Neural crest cell (in vitro differentiated cells): ENCODE data around the gene WBP4. TPM values are rescaled to one million over a fixed set of nuclear protein-coding genes. Genes with fewer than 3 reads are reported as not detected.

Source experiments
- DNase-seq: peaks from one replicate; pipeline ENCODE4 v3.0.0; 2021; ENCODE audit warnings: low read depth, mixed read lengths, low spot score
- H3K27ac Mint-ChIP-seq: one replicate; pipeline ENCODE4 v1.8.0; 2021; ENCODE audit warnings: mild to moderate bottlenecking, mixed read lengths; ENCODE audit not compliant: unreplicated experiment
- H3K27me3 Mint-ChIP-seq: 2 replicates; pipeline ENCODE4 v1.8.0; 2021; ENCODE audit warnings: low read depth, mild to moderate bottlenecking, mixed read lengths
- H3K36me3 Mint-ChIP-seq: 2 replicates; pipeline ENCODE4 v1.8.0; 2021; ENCODE audit warnings: low read depth, mild to moderate bottlenecking, mixed read lengths
- H3K4me1 Mint-ChIP-seq: 2 replicates; pipeline ENCODE4 v1.8.0; 2021; ENCODE audit warnings: mixed read lengths
- H3K4me3 Mint-ChIP-seq: one replicate; pipeline ENCODE4 v1.8.0; 2021; ENCODE audit warnings: mild to moderate bottlenecking, mixed read lengths
- H3K9me3 Mint-ChIP-seq: 2 replicates; pipeline ENCODE4 v1.8.0; 2021; ENCODE audit warnings: mixed read lengths
- CTCF ChIP-seq: fragments of 200-600 bp; sonication (generic); conservative IDR thresholded peaks from 2 replicates; pipeline ENCODE4 v1.5.0; 2021; ENCODE audit warnings: antibody characterized with exemption, mild to moderate bottlenecking
- total RNA-seq: library from RNA; stranded (reverse); gene quantifications from 2 replicates; pipeline ENCODE4 v1.2.1, GENCODE V29; 2021

Gene WBP4
- total RNA-seq, 1 donor from 2014 or later = 8.7 TPM

GRCh38 chr13:41098761-41099160 is 37.5 kb downstream of the WBP4 start:
- no peak for TF ChIP-seq CTCF
- H3K4me3 Mint-ChIP-seq = no peak overlapping the region
- no peaks in the 10 kb centered on the region for H3K27me3 Mint-ChIP-seq
- no peak for DNase-seq
- no peaks in the 10 kb centered on the region for H3K9me3 Mint-ChIP-seq
- H3K27ac Mint-ChIP-seq = no peak overlapping the region
- H3K36me3 Mint-ChIP-seq = no peaks in the 10 kb centered on the region
- H3K4me1 Mint-ChIP-seq = peaks cover 19% of the 10 kb centered on the region

GRCh38 chr13:41099986-41100385 is 38.7 kb downstream of the WBP4 start:
- Mint-ChIP-seq H3K27me3 (no peaks in the 10 kb centered on the region), H3K36me3 (no peaks in the 10 kb centered on the region), H3K4me1 (peaks cover 19% of the 10 kb centered on the region), H3K9me3 (no peaks in the 10 kb centered on the region), H3K4me3 (no peak overlapping the region), H3K27ac (no peak overlapping the region)
- no peak for TF ChIP-seq CTCF
- no peak for DNase-seq

- no peak overlapping the region for H3K27ac Mint-ChIP-seq
- DNase-seq = no peak
- no peak overlapping the region for H3K4me3 Mint-ChIP-seq
- H3K4me1 Mint-ChIP-seq = peaks cover under 1% of the 10 kb centered on the region
- H3K27me3 Mint-ChIP-seq = no peaks in the 10 kb centered on the region
- H3K9me3 Mint-ChIP-seq = no peaks in the 10 kb centered on the region
- no peaks in the 10 kb centered on the region for H3K36me3 Mint-ChIP-seq
- TF ChIP-seq CTCF = no peak
These were observed 45.8 kb downstream of the WBP4 start for GRCh38 chr13:41107104-41107571.

GRCh38 chr13:41107584-41108014 is 46.3 kb downstream of the WBP4 start:
- H3K4me3 Mint-ChIP-seq = no peak overlapping the region
- no peaks in the 10 kb centered on the region for H3K36me3 Mint-ChIP-seq
- H3K9me3 Mint-ChIP-seq = no peaks in the 10 kb centered on the region
- H3K4me1 Mint-ChIP-seq = no peaks in the 10 kb centered on the region
- DNase-seq = no peak
- no peak for TF ChIP-seq CTCF
- no peak overlapping the region for H3K27ac Mint-ChIP-seq
- H3K27me3 Mint-ChIP-seq = no peaks in the 10 kb centered on the region

GRCh38 chr13:41111454-41111853 is 50.1 kb downstream of the WBP4 start:
- H3K27ac Mint-ChIP-seq = no peak overlapping the region
- DNase-seq = no peak
- TF ChIP-seq CTCF = no peak
- H3K4me3 Mint-ChIP-seq = no peak overlapping the region
- H3K27me3 Mint-ChIP-seq = no peaks in the 10 kb centered on the region
- no peaks in the 10 kb centered on the region for H3K9me3 Mint-ChIP-seq
- H3K36me3 Mint-ChIP-seq = no peaks in the 10 kb centered on the region
- H3K4me1 Mint-ChIP-seq = no peaks in the 10 kb centered on the region

- no peak for TF ChIP-seq CTCF
- no peak overlapping the region for H3K27ac Mint-ChIP-seq
- H3K4me3 Mint-ChIP-seq = no peak overlapping the region
- H3K36me3 Mint-ChIP-seq = no peaks in the 10 kb centered on the region
- no peaks in the 10 kb centered on the region for H3K27me3 Mint-ChIP-seq
- H3K9me3 Mint-ChIP-seq = no peaks in the 10 kb centered on the region
- no peaks in the 10 kb centered on the region for H3K4me1 Mint-ChIP-seq
- no peak for DNase-seq
These were observed 56.6 kb downstream of the WBP4 start for GRCh38 chr13:41117869-41118268.
